ENCODE data around the gene RDH13. TPM values are rescaled to one million over a fixed set of nuclear protein-coding genes. Genes with fewer than 3 reads are reported as not detected.

The RDH13 gene
- total RNA-seq, 1 experiment from 2014 or later = 39.5 TPM

DNA sequence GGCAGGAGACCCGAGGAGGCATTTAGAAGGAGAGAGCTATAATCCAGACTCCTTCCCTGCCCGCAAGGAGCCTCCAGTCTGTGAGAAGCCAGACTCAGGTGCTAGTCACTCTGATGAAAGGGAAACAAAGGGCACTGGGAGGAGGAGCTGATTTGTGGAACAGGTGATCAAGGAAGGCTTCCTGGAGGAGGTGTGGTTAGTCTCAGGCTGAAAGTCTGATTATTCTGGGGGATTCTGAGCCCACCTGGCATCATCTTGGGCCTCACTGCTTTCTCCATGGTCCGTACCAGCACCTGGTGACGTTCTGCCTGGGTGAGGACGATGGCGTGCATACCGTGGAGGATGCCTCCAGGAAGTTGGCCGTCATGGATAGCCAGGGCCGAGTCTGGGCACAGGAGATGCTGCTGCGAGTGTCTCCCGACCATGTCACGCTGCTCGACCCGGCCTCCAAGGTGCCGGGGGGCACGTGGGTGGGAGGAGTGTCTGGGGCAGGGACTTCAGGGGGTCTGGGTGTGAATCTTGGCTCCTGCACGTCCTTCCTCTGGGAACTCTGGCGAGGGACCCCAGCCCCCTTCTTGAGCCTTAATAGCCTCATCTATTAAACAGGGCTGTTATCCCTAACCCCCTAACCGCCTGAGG, 16.6 kb upstream of the RDH13 start:
- TF ChIP-seq ETV6 (CRISPR knock-in tag; IDR thresholded peaks at IDR 0.05) = 0 out of 2 replicates have a peak, but pooled peaks have one; percentile 10
- TF ChIP-seq NR2C2 (CRISPR knock-in tag; IDR thresholded peaks at IDR 0.05) = no peak
- TF ChIP-seq, protein P1, sequence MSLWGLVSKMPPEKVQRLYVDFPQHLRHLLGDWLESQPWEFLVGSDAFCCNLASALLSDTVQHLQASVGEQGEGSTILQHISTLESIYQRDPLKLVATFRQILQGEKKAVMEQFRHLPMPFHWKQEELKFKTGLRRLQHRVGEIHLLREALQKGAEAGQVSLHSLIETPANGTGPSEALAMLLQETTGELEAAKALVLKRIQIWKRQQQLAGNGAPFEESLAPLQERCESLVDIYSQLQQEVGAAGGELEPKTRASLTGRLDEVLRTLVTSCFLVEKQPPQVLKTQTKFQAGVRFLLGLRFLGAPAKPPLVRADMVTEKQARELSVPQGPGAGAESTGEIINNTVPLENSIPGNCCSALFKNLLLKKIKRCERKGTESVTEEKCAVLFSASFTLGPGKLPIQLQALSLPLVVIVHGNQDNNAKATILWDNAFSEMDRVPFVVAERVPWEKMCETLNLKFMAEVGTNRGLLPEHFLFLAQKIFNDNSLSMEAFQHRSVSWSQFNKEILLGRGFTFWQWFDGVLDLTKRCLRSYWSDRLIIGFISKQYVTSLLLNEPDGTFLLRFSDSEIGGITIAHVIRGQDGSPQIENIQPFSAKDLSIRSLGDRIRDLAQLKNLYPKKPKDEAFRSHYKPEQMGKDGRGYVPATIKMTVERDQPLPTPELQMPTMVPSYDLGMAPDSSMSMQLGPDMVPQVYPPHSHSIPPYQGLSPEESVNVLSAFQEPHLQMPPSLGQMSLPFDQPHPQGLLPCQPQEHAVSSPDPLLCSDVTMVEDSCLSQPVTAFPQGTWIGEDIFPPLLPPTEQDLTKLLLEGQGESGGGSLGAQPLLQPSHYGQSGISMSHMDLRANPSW (CRISPR knock-in tag; conservative IDR thresholded peaks at IDR 0.05; ENCODE audit: low read depth) = no peak
- no peaks in the 10 kb centered on the region for H3K36me3 Mint-ChIP-seq
- H3K4me1 Mint-ChIP-seq = peaks cover 46% of the 10 kb centered on the region
- no peaks in the 10 kb centered on the region for H3K9me3 Mint-ChIP-seq
- H3K27me3 Mint-ChIP-seq (ENCODE audit: low read depth) = peaks cover 73% of the 10 kb centered on the region
- CTCF ChIA-PET = interaction anchor here (1.0 to 1.7 kb wide), 7 partner anchors 10 to 198 kb away, joined by 4 to 14 read pairs (median 5); partner anchors contain the start of gene DNAAF3
- ATAC-seq = no peak
- H3K4me3 Mint-ChIP-seq = peak overlapping the region; percentile 96
- DNase-seq (ENCODE audit: low spot score) = peak; percentile 14
- H3K27ac Mint-ChIP-seq = no peak overlapping the region
- POLR2A ChIA-PET = interaction anchor here (1.0 to 1.1 kb wide), 2 partner anchors 11 to 198 kb away, joined by 3 read pairs; no protein-coding TSS in a partner anchor

DNA sequence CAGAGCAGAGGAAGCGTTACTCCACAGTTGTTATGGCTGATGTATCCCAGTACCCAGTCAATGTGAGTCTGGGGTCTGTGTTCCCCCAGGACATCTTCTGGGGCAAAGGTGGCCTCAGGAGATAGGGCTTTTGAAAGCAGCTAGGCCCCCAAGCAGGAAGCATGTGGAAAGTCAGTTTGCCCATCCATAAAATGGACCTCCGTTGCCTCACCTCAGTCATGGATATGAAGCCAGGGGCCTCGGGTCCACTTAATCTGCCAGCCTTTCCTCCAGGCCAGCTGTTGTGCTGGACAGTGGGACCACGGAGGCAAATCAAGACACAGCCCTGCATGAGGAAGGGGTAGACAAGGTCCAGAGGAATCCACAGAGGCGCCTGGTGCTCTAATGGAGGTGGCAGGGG, 16.0 kb upstream of the RDH13 start:
- TF ChIP-seq TEAD4 (CRISPR knock-in tag; IDR thresholded peaks at IDR 0.05) (no peak), KAT7 (CRISPR knock-in tag; IDR thresholded peaks at IDR 0.05; ENCODE audit: borderline replicate concordance) (no peak), ZNF423 (CRISPR knock-in tag; IDR thresholded peaks at IDR 0.05) (no peak), MXD4 (CRISPR knock-in tag; IDR thresholded peaks at IDR 0.05; ENCODE audit: borderline replicate concordance) (no peak)
- TF ChIP-seq, protein P2, sequence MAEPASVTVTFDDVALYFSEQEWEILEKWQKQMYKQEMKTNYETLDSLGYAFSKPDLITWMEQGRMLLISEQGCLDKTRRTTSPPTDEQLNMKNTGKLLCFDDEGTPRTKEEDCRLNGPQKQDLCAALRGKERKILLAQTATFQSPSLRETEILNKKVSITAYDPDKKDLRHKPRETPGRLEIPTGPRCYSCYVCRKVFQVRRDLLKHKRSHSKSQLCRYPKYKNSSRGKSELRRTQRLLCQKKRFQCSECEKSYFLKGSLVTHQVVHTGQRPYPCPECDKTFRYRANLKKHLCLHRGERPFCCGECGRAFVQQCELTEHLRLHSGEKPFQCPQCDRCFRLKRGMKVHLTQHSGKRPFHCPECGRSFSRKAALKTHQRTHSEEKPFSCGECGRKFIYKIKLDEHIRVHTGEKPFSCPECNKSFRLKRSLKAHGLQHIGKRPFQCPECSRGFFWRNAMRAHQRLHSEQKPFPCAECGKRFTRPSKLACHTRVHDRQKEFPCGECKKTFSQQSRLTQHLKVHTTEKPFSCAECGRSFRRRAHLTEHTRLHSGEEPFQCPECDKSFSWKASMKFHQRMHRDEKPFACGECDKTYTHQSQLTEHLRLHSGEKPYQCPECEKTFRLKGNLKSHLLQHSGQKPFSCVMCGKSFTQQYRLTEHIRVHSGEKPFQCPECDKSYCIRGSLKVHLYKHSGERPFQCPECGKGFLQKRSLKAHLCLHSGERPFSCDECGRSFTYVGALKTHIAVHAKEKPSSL (CRISPR knock-in tag; conservative IDR thresholded peaks at IDR 0.05) = no peak
- Mint-ChIP-seq H3K4me3 (peak overlapping the region; percentile 96), H3K36me3 (no peaks in the 10 kb centered on the region), H3K4me1 (peaks cover 43% of the 10 kb centered on the region), H3K27ac (no peak overlapping the region), H3K9me3 (no peaks in the 10 kb centered on the region), H3K27me3 (ENCODE audit: low read depth) (peaks cover 73% of the 10 kb centered on the region)
- ATAC-seq = no peak
- ChIA-PET CTCF (no interaction called here), POLR2A (no interaction called here)
- DNase-seq (ENCODE audit: low spot score) = no peak

DNA sequence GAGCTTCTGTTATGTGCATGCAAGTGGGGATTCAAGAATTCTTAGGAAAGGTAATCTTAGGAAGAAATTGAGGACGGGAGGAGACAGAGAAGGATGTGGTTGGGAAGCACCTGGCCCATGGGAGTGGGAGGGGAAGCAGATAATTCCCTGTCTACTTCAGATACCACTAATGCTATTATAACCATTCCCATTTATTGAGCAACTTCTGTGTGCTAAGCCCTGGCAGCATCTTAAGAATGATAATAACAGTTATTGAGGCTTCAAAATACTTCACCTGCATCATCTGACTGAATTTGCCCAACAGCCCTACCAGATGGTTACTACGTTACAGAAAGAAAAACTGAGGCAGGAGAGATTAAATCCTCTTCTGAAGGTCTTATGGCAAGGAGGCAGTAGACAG, 14.2 kb upstream of the RDH13 start:
- TF ChIP-seq CREB1 (CRISPR knock-in tag; IDR thresholded peaks at IDR 0.05) = no peak
- CTCF ChIA-PET = interaction anchor here (1.7 to 2.2 kb wide), 2 partner anchors 19 to 196 kb away, joined by 5 read pairs; no protein-coding TSS in a partner anchor
- no peak overlapping the region for H3K27ac Mint-ChIP-seq
- peaks cover 4% of the 10 kb centered on the region; the same call in 1 of the 2 replicates for H3K9me3 Mint-ChIP-seq
- no peaks in the 10 kb centered on the region for H3K36me3 Mint-ChIP-seq
- H3K4me1 Mint-ChIP-seq = peaks cover 31% of the 10 kb centered on the region
- DNase-seq (ENCODE audit: low spot score) (no peak), ATAC-seq (no peak)
- POLR2A ChIA-PET = interaction anchor here (0.8 kb wide), 1 partner anchor 306 kb away, joined by 3 read pairs; no protein-coding TSS in a partner anchor
- peaks cover 77% of the 10 kb centered on the region for H3K27me3 Mint-ChIP-seq (ENCODE audit: low read depth)
- no peak overlapping the region for H3K4me3 Mint-ChIP-seq

DNA sequence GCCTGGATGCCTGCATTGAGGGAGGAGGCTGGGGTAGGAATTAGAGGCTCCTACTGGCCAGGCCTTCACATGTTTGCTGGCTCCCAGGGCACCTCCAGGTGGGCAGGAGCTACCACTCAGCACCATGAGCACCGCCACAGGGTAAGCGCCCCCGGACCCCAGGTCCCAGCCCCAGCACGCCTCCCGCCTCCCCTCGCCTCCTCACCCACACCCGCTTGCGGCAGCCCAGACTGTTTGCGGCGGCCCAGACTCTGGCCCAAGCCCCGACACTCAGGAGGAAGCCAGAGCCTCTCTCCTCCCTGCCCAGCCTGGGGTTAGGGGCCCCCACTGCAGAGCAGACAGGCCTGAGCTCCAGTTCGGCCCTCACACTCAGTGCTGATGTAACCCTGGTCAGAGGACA, 13.4 kb upstream of the RDH13 start:
- TF ChIP-seq, protein P3, sequence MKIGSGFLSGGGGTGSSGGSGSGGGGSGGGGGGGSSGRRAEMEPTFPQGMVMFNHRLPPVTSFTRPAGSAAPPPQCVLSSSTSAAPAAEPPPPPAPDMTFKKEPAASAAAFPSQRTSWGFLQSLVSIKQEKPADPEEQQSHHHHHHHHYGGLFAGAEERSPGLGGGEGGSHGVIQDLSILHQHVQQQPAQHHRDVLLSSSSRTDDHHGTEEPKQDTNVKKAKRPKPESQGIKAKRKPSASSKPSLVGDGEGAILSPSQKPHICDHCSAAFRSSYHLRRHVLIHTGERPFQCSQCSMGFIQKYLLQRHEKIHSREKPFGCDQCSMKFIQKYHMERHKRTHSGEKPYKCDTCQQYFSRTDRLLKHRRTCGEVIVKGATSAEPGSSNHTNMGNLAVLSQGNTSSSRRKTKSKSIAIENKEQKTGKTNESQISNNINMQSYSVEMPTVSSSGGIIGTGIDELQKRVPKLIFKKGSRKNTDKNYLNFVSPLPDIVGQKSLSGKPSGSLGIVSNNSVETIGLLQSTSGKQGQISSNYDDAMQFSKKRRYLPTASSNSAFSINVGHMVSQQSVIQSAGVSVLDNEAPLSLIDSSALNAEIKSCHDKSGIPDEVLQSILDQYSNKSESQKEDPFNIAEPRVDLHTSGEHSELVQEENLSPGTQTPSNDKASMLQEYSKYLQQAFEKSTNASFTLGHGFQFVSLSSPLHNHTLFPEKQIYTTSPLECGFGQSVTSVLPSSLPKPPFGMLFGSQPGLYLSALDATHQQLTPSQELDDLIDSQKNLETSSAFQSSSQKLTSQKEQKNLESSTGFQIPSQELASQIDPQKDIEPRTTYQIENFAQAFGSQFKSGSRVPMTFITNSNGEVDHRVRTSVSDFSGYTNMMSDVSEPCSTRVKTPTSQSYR (CRISPR knock-in tag; IDR thresholded peaks at IDR 0.05) = no peak
- TF ChIP-seq, protein P4, sequence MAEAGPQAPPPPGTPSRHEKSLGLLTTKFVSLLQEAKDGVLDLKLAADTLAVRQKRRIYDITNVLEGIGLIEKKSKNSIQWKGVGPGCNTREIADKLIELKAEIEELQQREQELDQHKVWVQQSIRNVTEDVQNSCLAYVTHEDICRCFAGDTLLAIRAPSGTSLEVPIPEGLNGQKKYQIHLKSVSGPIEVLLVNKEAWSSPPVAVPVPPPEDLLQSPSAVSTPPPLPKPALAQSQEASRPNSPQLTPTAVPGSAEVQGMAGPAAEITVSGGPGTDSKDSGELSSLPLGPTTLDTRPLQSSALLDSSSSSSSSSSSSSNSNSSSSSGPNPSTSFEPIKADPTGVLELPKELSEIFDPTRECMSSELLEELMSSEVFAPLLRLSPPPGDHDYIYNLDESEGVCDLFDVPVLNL (CRISPR knock-in tag; IDR thresholded peaks at IDR 0.05; ENCODE audit: borderline replicate concordance, low read depth) = no peak
- TF ChIP-seq GABPB1 (CRISPR knock-in tag; IDR thresholded peaks at IDR 0.05) (0 out of 2 replicates have a peak, but pooled peaks have one; percentile 42), GRHL2 (CRISPR knock-in tag; IDR thresholded peaks at IDR 0.05; ENCODE audit: insufficient replicate concordance, severe bottlenecking) (no peak), EMX1 (CRISPR knock-in tag; IDR thresholded peaks at IDR 0.05) (no peak)
- DNase-seq (ENCODE audit: low spot score) (peak; percentile 30), ATAC-seq (no peak)
- H3K4me1 Mint-ChIP-seq = peaks cover 36% of the 10 kb centered on the region
- H3K27ac Mint-ChIP-seq = no peak overlapping the region
- POLR2A ChIA-PET = no interaction called here
- H3K27me3 Mint-ChIP-seq (ENCODE audit: low read depth) = peaks cover 77% of the 10 kb centered on the region
- peaks cover 4% of the 10 kb centered on the region; the same call in 1 of the 2 replicates for H3K9me3 Mint-ChIP-seq
- H3K36me3 Mint-ChIP-seq = no peaks in the 10 kb centered on the region
- H3K4me3 Mint-ChIP-seq = peak overlapping the region; percentile 20
- CTCF ChIA-PET = interaction anchor here (0.7 to 2.2 kb wide), 3 partner anchors 18 to 195 kb away, joined by 3 to 5 read pairs (median 5); no protein-coding TSS in a partner anchor
